ENCODE results near the gene E2F6. TPM values are rescaled to one million over a fixed set of nuclear protein-coding genes. Genes with fewer than 3 reads are reported as not detected.

E2F6 gene, protein sequence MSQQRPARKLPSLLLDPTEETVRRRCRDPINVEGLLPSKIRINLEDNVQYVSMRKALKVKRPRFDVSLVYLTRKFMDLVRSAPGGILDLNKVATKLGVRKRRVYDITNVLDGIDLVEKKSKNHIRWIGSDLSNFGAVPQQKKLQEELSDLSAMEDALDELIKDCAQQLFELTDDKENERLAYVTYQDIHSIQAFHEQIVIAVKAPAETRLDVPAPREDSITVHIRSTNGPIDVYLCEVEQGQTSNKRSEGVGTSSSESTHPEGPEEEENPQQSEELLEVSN
- 10 to 100 TPM; 20.2 to 23.4 (median 21.0) TPM for polyA plus RNA-seq (ENCODE audit: insufficient read length in 3 of 3)
- long read RNA-seq, donor 1, partial matches to known transcripts: 0 of 8 reads
- long read RNA-seq, donor 1, other reads (novel, unspliced or antisense): 0 of 8 reads
- long read RNA-seq, donor 2, partial matches to known transcripts: 0 of 7 reads
- long read RNA-seq, donor 2, other reads (novel, unspliced or antisense): 0 of 7 reads
- long read RNA-seq, donor 3, transcript E2F6-202 (7 exons, 3,218 nt): major isoform, 7 of 12 reads
- long read RNA-seq, donor 3, partial matches to known transcripts: 0 of 12 reads
- long read RNA-seq, donor 3, other reads (novel, unspliced or antisense): 0 of 12 reads
- long read RNA-seq, donor 4, transcript E2F6-202 (7 exons, 3,218 nt): major isoform, 6 of 12 reads
- long read RNA-seq, donor 4, partial matches to known transcripts: 0 of 12 reads
- long read RNA-seq, donor 4, other reads (novel, unspliced or antisense): 0 of 12 reads
- long read RNA-seq, donor 5, partial matches to known transcripts: 0 of 1 reads
- long read RNA-seq, donor 5, other reads (novel, unspliced or antisense): 0 of 1 reads
- long read RNA-seq, donor 6, transcript E2F6-202 (7 exons, 3,218 nt): major isoform, 5 of 9 reads
- long read RNA-seq, donor 6, partial matches to known transcripts: 0 of 9 reads
- long read RNA-seq, donor 6, other reads (novel, unspliced or antisense): 0 of 9 reads
- long read RNA-seq, donor 7, transcript E2F6-202 (7 exons, 3,218 nt): major isoform, 7 of 9 reads
- long read RNA-seq, donor 7, partial matches to known transcripts: 0 of 9 reads
- long read RNA-seq, donor 7, other reads (novel, unspliced or antisense): 0 of 9 reads
- long read RNA-seq, donor 8, partial matches to known transcripts: 0 of 4 reads
- long read RNA-seq, donor 8, other reads (novel, unspliced or antisense): 0 of 4 reads
- long read RNA-seq, donor 9, transcript E2F6-202 (7 exons, 3,218 nt): major isoform, 12 of 17 reads
- long read RNA-seq, donor 9, partial matches to known transcripts: 0 of 17 reads
- long read RNA-seq, donor 9, other reads (novel, unspliced or antisense): 0 of 17 reads
- long read RNA-seq, donor 10, transcript E2F6-202 (7 exons, 3,218 nt): major isoform, 6 of 11 reads
- long read RNA-seq, donor 10, partial matches to known transcripts: 0 of 11 reads
- long read RNA-seq, donor 10, other reads (novel, unspliced or antisense): 0 of 11 reads
- long read RNA-seq, donor 11, partial matches to known transcripts: 0 of 7 reads
- long read RNA-seq, donor 11, other reads (novel, unspliced or antisense): 0 of 7 reads
- long read RNA-seq, donor 12, transcript E2F6-202 (7 exons, 3,218 nt): major isoform, 6 of 13 reads
- long read RNA-seq, donor 12, partial matches to known transcripts: 0 of 13 reads
- long read RNA-seq, donor 12, other reads (novel, unspliced or antisense): 0 of 13 reads
- long read RNA-seq, donor 13, partial matches to known transcripts: 0 of 4 reads
- long read RNA-seq, donor 13, other reads (novel, unspliced or antisense): 0 of 4 reads
- long read RNA-seq, donor 14: 0 reads
- long read RNA-seq, donor 15, transcript E2F6-202 (7 exons, 3,218 nt): major isoform, 6 of 9 reads
- long read RNA-seq, donor 15, partial matches to known transcripts: 0 of 9 reads
- long read RNA-seq, donor 15, other reads (novel, unspliced or antisense): 0 of 9 reads
- long read RNA-seq, donor 16, transcript E2F6-202 (7 exons, 3,218 nt): major isoform, 6 of 14 reads
- long read RNA-seq, donor 16, partial matches to known transcripts: 5 of 14 reads
- long read RNA-seq, donor 16, other reads (novel, unspliced or antisense): 0 of 14 reads

DNA sequence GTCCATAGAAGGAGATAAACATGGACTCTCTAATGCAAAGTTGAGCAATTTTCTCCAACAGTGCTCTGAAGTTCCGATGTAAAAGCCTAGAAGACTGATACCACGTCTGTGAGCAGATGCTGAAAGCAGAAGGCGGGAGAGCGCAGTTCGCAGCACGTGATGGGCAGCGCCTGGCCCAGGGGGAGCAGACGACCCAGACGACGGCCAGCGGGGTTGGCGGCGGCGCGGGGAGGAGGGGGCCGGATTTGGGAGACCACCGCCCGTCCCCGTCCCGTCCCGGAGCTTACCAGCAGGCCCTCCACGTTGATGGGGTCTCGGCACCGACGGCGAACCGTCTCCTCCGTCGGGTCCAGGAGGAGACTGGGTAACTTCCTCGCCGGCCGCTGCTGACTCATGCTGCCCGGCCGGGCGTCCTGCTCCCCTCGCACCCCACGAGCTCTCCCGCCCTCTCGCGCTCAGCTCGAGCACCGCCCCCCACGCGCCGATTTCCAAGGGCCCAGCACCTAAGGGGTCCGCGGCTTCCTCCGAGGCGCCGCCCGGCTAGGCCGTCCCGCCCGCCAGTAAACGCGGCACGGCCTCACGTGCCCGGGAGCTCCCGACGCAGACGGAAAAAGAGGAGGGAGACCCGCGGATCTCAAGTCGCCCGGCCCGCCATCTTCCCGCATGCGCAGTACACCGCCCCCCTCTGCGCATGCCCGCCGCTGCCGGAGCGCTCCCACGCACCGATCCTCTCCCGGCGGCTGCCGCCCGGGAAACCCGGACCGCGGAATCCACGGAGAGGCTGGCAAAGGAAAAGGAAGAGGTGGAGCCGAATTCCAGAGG lies at the start of gene E2F6:
Gene E2F6, minus strand, starts transcription at position 677 of the 822 bp plus-strand sequence. Its CDS starts 282 bp downstream, at position 395.
- DNase-seq: peak; percentile 92

DNA sequence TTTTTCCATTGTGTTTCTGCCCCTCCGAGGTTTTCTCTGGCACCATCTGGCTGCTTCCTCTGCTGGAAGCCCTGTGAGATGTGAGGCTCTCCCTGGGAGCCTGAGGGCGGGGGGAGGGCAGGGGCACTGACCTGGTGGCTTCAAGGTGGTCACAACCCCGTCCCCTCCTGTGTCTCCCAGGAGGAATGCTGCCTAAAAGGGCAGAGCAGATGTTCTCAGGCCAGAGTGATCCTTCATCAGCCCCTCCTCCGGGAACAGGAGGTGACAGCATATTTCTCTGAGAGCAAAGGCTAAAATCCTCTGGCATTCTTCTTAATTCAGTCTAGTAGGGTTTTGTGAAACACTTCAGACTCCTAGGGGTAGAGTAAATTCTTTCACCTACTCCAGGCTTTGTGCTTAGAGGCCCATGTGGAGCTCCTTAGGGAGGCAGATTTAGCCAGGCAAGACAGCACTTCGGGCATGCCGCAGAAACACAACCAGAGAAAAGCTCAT lies 49.6 kb upstream of the E2F6 start:
- no peak for DNase-seq

DNA sequence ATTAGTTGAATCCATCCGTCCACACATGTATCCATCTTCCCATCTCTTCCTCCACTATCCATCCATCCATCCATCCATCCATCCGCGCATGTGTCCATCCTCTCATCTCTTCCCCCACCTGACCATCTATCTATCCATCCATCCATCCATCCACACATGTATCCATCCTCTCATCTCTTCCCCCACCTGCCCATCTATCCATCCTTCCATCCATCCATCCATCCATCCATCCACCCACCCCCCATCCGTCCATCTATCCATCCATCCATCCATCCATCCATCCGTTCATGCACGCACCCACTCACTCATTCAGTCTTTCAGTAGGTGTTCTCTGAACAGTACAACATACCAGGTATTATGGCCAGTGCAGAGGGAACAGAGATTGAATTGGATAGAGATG lies 48.9 kb upstream of the E2F6 start:
- no peak for DNase-seq

DNA sequence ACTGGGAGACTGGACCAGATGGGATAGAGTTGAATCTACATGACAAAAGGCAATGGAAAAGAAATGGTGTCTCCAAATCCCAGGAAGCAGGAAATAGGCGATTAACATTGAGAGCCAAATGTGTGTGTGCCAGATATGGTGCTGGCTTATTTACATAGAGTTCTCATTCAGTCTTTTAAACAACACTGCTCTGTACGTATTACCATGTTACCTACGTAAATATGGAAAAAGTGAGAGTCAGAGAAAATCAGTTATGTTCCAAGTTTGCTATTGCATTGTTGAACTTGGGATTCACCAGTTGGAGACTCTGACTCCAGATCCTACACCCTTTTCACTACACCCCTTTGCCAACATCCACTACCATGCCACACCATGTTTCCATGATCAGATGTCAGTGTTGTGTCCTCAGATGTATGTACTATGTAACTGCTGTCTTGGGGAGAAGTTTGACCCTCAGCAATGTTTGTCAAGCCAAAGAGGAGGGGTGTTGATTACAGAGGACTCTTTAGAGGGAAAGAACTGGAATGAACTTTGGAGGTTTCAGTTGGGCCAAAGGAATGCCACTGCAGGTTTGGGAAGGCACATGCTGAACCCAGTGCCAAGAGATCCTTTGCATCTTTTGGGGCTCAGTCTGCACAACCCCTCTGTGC lies 48.2 kb upstream of the E2F6 start:
- DNase-seq: no peak

DNA sequence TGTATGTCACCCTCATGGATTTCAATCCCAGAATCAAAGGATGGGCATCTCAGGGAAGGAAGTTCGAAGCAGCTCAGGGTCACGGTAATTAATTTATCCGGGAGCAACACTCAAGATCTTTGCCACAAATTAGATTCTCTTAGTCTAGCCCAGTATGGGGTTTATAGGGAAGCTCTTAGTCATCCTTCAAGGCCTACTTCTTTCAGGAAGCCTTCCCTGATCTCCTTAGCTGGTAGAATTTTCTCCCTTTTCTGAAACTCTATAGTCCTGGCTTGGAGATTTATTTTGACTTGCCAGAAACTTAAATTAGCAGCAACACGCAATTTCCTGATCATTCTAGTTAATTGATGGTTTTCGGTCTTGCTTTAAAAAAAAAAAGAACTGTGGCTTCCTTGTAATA lies 47.4 kb upstream of the E2F6 start:
- DNase-seq: no peak

DNA sequence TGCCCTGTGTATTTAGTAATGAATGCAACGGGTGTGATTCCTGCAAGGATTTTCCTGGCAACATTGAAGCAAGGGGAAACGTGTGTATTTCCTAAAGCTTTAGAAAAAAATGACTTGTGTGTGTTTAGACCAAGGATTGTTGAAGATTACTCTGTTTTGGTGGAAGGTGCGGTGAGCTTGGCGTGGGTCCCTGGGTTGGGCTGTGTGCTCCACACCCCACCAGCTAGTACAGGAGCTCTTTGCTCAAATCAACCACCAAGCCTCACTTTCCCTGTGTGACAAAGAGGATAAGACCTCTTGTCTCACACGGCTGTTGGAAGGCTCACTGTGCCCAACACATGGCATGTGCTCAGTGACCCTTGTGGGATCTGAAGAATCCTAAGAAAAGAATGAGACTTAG lies 46.5 kb upstream of the E2F6 start:
- no peak for DNase-seq

DNA sequence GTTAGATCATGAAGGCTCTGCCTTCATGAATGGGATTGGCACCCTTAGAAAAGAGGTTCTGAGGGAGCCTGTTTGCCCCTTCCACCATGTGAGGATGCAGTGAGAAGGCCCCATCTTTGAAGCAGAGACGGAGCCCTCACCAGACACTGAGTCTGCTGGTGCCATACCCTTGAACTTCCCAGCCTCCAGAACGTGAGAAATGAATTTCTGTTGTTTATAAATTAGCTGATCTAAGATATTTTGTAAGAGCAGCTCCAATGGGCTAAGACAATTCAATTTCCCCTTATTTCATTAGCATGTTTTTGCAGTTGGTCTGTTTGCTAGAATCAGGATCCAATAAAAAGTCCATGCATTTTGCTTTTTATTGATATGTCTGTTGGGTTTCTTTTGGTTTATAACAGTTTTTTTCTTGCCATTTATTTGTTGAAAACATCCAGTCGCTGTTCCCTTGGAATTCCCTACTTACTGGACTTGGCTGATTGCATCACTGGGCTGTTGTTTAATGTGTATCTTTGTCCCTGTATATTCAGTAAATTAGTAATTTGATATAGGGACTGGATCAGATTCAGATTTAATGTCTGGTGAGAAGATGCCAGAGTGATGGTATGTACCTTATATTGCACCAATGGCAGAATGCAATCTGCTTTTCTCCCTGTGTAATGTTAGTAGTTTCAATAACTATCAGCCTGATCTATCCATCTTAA lies 43.8 kb upstream of the E2F6 start:
- no peak for DNase-seq

DNA sequence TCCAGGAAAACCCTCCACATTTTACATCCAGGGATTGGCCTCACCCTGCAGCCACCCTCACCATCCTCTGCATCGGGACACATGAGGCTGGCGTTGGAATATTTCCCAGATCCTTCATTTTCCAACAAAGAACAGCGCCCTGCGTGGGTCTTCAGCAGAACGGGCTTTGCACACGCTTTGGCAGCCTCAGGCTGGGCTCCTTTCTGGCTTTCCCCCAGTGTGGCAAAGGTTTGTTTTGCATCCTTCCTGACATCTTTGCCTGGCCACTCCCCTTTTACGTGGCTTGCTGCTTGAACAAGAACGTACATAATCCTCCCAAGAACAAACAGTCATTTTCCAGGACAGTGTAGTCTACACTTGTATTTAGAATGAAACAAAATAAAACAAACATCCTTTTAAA lies 42.3 kb upstream of the E2F6 start:
- DNase-seq: no peak

DNA sequence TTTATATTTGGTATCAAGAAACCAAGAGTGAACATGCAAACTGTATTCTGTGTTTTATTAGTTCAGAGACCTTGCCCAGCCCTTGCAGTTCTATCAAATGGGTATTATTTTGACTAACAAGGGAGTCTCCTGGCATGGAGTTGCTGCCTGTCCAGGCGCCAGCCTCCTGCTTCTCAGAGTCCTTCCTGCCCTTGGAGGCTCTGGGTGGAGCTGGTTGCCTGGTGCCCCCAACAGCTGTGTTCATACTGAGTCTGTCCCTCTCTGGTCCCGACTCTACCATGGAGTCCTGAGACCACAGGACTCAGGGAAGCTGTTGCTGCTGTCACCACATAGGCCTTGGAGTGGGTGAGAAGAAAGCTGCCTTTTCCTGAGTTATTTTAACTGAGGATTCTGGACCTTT lies 41.6 kb upstream of the E2F6 start:
- no peak for DNase-seq

DNA sequence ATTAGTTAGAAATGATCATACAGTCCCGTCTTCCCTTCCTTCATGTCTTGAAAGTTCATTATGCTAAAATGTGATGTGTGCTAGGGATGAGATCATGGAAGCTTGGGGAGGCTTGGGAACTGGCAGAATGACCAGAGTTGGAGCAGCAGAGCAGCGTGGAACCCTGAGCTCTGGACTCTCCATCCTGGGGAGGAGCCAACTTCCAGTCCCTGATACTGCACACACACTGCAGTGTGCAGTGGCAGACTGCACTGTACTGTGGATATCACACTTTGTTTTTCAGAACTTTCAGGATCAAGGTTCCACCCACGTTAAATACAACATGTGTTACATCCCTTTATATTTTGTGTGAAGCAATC lies 40.6 kb upstream of the E2F6 start:
- DNase-seq: no peak

DNA sequence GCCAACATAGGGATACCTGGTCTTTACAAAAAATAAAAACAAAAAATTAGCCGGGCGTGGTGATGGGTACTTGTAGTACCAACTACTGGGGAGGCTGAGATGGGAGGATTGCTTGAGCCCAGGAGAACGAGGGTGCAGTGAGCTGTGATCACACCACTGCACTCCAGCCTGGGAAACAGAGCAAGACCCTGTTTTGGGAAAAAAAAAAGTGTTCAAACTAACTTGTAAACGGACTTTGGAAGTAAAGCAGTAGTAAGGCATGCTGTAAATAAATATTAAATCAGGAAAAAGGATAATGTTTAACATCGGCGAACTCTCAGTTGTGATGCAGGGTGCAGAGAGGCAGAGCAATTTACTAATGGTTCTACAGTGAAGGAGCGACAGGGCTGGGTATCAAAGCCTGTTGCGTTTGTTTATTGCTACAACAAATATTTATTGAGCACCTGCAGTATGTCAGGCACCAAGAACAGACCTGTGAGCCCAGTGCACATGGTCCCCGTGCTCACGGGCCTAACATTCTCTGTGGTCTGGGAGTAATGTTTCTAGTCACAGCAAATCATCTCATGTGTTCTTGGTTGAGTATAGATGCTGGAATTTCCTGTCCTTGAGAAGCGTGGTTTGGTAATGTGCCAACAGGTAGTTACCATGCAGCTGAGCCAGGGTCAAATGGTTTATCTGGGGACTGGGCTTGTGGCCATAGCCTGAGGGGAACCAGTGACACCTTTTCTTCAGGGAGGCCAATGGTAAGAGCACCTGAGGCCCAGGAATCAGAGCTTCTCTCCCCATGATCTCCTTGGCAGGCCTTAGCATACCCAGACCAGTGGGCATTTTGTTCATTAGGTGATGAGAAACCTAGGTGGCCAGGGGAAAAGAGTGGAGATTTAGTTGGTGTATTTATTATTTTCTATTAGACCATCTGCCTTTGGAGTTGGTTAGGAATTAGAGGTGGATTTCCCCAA lies 40.0 kb upstream of the E2F6 start:
- no peak for DNase-seq

DNA sequence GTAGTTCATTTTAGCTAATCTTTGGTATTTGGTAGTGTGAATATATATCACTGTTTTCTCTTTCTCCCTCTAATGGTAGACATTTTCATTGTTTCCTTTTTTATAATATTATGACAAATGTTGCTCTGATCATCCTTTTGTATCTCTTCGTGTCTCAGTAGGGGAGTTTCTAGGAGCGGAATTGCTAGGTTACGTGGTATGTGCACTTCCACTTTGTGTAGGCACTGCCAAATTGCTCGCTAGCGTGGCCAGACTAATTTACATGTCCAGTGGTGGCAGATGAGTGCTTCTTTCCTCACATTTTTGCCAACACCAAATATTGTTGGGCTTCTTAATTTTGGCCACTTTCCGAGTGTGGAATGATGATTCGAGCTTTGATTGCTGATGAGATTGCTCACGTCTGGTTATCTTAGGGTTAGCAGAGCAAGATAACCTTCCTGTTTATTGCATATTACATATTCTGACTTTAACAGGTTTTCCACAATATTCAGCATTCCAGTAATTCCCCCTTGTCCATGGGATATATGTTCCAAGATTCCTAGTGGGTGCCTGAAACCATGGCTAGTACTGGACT lies 37.5 kb upstream of the E2F6 start:
- DNase-seq: no peak

DNA sequence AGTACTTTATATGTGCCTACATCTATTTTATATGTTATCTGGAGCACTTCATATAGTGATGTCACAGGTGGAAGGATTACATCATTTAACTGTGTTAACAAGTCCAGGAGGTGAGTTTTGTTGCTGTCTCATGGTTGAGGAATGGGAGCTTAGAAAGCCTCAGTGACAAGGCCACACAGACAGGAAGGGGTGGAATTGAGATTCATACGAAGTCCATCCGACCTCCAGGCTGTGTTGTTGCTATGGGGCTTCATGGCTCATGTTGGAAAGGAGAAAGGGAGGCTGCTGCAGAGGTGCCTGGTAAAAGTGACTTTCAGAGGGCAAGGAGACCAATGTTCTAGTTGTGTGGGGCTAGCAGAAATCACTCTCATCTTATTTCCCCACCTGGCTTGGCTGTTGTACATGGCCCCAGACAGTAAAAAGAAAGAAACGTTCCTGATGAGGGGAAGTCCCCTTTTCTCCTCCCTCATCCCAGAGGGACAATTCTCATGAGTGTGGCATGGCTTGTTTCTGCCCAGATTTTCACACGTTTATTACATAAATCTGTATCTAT lies 36.9 kb upstream of the E2F6 start:
- no peak for DNase-seq

DNA sequence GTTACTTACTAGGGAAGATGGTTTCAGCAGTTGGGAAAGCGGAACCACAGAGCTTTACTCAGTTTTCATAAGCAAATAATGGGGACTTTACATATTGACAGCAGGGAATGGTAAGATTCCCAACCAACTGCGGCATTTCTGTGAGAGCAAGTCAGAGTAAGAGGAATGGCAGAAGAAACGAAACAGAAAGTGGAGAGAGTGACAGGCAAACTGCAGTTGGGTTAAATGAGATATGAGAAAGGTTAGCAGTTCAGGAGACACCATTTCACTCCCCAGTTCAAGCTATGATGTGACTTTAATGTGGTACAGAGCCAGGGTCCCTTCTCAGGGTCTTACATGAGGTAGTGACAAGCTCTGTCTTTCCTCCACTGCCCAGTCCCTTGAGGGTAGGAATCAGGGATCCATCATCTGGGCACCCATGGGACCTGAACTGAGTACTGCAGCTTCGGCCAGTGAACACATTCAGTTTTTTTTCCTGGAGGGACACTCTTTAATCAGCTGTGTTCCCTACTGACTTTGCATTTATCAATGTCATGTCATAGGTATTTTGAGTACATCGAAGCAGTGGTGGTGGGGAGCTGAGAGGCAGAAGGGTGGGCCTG lies 34.8 kb upstream of the E2F6 start:
- DNase-seq: no peak

DNA sequence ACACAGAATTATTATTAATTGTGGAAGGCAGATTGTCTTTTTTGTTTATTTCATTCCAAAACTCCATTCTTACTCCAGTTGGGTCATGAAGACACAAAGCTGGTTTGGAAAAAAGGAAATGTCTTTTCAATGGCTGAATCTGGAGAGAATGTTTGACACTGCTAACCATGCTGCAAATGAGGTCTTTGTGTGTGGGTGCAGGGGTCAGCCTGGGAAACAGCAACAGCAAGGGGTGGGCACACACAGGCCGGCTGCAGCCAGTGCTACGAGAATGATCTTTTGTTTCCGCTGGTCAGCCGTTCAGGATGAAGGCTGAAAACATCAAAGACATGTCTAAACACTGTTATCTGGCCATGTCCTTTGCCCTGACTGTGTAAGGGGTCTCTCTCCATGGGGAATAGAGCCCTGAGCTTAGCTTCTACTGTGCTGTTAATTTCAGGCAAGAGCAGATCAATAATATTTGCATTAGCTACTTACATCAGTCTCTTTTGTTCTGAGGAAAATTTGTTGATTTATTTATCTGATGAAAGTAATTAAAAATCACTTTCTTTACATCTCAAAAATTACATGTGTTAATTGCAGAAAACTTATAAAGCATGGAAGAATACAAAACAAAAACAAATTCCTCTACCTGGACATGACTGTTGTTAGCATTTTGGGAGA lies 33.3 kb upstream of the E2F6 start:
- no peak for DNase-seq
